ENCODE results near the gene VIL1.

VIL1 gene

GRCh38 chr2:218395090-218395444, 23.9 kb upstream of the VIL1 start:
- DNase-seq (ENCODE audit: low read depth) = no peak

- no peak for DNase-seq (ENCODE audit: low read depth)
Observed at GRCh38 chr2:218395456-218395825, 23.5 kb upstream of the VIL1 start.

DNA sequence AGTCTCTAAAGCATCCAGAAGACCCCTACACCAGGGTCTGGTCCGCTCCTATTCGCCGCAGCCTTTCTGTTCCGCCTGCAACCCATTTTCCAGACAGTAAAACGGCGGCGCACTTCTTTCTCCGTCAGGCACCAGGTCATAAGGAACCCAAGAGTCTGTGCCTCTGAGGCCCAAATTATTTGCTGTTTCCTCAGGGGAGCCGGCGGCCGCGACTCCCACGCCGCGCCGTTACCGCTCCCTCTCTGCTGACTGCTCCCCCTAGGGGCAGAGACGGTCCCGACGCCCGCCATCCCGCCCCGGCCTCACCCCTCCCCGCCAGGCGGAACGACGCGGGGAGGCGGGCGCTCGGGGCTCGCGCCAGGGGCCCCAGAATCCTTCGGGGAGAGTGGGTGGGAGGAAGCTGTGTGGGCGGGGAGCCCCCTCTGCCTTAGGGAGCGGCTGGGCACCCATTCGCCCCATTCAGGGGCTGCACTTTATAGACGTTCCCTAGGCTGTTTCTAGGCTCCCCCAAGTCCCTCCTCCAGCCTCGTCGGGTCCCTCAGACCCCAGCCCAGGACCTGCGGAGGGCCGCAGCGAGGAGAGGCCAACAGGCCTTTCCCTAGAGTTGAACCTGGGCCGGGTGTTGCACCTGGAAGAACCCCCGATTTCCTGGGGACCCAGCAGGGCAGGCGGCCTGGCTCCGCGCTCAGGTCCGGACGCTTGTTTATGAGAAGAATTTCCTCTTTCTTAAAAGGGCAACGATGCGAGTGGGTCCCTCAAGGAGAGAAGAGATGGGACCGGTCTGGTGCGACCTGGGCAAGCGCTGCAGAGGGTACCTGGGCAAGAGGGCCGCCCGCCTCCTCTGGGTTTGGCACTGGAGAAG, 22.9 kb upstream of the VIL1 start:
- peak; percentile 84 for DNase-seq (ENCODE audit: low read depth)

DNA sequence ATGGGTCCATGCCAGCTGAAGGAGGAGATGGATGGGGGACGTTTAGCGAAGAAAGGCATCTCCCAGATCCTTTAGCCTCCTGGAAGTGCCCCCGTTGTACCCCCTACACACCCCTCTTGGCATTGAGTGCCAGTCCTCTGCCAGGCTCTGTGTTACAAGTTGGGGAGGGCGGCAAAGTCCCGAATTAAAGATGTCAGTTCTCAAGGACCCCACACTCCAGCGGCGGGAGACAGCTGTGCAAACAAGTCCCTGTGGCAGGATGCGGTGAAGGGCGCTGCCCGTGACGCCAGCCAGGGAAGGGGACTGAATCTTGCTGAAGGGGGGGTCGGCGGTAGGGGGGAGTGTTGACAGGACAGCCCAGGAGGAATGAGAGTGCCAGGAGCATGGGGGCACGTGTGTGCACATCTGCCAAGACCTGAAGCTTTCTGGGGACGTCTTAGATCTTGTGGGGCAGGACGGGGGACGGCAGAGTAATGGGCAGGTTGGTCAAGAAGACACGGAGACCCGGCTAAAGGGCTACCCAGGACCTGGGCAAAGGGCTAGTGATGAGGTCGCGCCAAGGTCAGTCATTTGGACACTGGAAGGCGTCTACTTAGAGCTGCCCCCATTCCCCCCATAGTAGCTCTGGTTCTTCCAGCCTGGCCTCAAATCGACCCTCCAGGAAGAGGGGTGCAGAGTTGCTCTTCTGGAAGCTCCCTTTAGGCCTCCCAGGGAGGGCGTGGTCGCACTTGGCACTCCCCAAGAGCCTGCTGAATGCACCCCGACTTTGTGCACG, 22.0 kb upstream of the VIL1 start:
- no peak for DNase-seq (ENCODE audit: low read depth)

GRCh38 chr2:218397463-218397819, 21.5 kb upstream of the VIL1 start:
- DNase-seq (ENCODE audit: low read depth) = no peak

DNA sequence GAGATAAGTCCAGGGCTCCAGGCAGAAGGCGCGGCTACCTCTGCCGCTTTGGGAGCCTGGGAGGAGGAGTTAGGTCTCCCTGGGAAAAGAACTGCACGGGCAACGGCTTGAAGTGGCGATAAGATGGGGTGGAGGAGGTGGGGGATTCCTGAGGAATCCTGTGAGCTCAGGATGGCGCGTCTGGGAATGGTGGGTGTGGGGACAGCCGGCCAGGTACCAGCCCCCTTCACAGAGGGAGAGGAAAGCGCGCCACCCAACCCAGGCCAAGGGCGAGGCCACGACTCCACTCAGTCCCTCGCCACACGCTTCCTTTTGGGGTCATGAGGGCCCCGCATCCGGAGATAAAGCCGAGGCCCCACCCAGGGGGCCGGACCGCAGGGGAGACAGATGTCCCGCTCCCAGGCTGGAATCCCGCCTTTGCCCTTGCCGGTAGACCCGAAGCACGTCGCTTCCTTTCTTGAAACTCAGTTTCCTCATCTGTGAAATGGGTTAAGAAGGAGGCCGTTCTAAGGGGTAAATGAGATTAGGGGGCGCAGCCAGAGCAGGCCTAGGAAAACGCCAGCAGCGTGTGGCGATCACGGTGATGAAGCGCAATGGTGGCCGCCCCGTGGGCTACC, 21.0 kb upstream of the VIL1 start:
- peak; percentile 54 for DNase-seq (ENCODE audit: low read depth)

DNA sequence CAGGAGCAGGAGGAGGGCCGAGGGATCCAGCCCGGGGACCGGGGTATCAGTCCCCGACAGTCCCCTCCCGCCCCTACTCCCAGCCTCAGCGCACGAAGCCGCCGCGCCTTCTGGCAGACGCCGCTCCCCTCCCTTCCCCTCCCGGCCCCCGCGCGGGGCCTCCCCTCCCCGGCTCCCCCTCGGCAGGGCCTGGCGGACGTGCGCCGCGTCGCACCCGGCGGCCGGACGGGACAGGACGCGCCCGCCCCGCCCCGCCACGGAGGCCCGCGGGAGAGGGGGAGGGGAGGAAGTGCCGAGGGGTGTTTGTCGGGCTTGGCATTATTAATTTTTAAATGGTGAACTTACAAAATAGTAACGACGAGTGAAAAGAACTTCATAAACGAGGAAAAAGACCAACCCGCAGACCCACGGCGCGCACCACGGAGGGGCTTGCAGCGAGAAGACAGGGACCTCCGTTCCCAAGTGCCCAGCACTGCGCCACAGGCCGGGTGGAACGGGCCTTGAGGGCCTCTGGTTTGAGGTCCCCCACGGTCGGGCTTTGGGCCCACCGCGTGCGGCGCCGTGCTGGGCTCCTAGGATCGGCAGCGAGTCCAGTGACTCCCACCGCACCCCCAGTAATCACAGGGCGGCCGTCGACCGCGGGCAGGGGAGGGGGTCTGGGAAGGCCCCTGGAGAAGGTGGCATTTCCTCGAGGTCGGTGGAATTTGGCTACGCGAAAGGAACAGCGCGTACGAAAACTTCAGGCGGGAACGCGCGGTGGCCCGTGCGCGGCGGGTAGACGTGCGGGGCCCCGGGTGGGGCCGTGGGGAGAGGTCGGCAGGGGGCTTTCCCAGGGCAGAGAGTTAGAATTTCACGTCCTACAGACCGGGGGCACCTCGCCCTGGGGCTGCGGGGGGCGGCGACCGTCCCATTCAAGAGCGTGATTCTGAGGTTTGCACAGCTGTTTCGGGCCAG, 20.2 kb upstream of the VIL1 start:
- DNase-seq (ENCODE audit: low read depth) = peak; percentile 20

DNA sequence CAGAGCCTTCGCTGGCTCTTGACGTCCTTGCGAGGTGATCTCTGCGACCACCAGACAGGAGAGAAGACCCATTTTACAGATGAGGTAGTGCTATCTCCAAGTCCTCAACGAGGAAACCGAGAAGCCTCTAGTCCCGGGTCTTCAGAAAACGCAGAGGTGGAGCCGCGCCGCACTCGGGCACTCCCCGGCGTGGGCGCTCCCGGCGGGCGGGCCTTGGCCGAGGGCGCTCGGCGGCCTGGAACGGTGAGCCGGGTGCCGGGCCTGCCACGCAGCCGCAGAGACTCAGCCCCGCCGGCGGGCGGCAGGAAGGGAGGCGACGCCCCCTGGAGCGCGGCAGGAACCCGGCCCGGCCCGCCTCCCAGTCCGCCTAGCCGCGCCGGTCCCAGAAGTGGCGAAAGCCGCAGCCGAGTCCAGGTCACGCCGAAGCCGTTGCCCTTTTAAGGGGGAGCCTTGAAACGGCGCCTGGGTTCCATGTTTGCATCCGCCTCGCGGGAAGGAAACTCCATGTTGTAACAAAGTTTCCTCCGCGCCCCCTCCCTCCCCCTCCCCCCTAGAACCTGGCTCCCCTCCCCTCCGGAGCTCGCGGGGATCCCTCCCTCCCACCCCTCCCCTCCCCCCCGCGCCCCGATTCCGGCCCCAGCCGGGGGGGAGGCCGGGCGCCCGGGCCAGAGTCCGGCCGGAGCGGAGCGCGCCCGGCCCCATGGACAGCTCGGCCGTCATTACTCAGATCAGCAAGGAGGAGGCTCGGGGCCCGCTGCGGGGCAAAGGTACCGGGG, 19.3 kb upstream of the VIL1 start, which contains the start of gene CTDSP1:
Gene CTDSP1, plus strand, starts transcription at position 478 of the 776 bp plus-strand sequence. Its CDS starts 223 bp downstream, at position 701.
- peak; percentile 81 for DNase-seq (ENCODE audit: low read depth)

DNA sequence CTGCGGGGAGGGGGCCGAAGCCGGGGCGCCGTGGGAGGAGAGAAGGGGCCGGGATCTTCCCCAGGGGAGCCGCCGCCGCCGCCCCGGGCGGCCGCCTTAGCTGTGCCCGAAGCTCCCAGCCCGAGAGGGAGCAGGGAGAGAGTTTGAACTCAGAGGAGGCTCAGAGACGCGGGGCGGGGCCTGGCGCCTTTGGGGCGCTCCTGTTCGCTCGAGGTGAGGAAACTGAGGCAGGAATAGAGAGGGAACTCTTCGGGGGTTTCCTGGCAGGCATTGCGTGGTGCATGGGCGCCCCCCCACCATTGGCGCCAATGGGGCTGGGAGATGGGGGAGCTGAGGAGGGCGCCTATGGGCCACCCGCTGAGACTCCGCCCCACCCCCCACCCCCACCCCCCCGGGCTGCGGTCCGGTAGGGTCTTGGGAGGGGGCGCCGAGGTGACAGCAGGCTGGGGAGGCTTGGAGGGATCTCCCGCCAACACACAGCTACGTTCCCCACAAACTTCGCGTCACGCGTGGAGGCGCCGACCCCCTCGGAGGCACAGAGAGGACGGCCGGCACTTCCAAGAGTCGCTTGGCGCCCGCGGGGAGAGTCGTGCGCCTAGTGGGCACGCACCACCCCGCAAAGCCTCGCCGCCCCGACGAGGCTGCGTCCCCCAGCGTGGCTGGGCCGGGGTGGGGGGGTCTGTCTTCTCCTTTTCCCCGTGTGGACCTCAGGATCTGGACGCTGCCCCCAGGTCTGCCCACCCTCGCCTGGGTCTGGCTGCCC, 18.6 kb upstream of the VIL1 start:
- no peak for DNase-seq (ENCODE audit: low read depth)

DNA sequence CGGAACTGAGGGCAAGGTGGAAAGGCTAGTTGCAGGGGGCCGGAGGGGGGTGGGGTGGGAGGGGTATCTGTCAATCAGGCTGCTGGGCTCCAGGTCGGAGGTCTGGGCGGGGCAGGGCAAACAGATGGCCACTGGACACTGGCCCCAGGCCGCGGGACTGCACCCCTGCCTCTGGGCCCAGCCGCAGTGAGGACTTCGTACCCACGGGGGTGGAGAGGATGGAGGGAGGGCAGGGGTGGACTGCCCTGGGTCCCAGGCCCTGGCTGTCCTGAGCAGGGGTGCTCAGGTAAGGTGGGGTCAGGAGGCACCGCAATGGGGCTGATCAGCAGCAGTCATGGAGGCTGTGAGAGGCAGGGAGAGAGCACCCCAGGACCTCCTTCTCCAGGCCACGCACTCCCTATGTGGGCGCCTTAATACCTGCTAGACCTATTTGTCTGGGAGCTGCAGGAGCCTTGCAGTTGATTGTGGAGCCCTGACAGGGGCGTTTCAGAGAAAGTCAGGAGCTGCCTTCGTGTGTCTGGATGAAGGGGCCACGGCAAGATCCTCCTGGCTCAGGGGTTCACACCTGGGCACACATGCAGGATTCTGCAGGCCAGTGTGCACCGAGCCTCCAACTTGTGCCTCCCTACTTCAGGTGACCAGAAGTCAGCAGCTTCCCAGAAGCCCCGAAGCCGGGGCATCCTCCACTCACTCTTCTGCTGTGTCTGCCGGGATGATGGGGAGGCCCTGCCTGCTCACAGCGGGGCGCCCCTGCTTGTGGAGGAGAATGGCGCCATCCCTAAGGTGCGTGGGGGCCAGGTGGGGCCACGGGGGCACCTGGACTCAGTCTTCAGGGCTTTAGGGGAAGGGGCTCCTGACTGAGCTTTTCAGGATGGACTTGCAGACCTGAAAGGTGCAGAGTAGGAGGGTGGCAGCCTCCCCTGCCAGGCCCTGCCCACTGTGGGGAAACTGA, 17.7 kb upstream of the VIL1 start:
- no peak for DNase-seq (ENCODE audit: low read depth)

- DNase-seq (ENCODE audit: low read depth) = no peak
Observed at GRCh38 chr2:218401890-218402289, 17.0 kb upstream of the VIL1 start.

DNA sequence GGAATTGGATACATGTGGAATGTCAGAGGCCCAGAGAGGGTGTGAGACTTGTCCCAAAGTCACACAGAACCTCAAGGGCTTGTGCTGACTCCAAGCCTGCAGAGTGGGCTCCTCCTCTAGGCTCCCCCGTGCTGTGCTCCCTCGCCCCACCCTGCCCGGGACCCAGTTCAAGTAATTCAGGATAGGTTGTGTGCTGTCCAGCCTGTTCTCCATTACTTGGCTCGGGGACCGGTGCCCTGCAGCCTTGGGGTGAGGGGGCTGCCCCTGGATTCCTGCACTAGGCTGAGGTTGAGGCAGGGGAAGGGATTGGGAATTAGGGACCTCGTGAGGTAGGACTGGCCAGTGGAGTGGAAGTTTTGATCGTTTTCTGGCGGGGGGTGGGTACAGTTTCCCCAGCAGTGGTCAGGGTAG, 16.4 kb upstream of the VIL1 start:
- DNase-seq (ENCODE audit: low read depth) = no peak

DNA sequence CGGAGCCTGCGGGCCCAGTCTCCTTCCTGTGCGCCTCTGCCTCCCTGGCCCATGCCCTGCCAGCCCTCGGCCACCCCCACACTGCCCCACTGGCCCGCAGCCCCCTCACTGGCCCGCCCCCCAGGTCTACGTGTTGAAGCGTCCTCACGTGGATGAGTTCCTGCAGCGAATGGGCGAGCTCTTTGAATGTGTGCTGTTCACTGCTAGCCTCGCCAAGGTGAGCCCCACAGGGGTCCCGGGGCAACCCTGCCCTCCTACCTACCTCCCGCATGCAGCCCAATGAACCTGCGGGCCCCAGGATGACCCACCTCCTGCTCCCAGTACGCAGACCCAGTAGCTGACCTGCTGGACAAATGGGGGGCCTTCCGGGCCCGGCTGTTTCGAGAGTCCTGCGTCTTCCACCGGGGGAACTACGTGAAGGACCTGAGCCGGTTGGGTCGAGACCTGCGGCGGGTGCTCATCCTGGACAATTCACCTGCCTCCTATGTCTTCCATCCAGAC, 16.0 kb upstream of the VIL1 start:
- no peak for DNase-seq (ENCODE audit: low read depth)

- DNase-seq (ENCODE audit: low read depth) = no peak
Observed at GRCh38 chr2:218403810-218404209, 15.1 kb upstream of the VIL1 start.

DNA sequence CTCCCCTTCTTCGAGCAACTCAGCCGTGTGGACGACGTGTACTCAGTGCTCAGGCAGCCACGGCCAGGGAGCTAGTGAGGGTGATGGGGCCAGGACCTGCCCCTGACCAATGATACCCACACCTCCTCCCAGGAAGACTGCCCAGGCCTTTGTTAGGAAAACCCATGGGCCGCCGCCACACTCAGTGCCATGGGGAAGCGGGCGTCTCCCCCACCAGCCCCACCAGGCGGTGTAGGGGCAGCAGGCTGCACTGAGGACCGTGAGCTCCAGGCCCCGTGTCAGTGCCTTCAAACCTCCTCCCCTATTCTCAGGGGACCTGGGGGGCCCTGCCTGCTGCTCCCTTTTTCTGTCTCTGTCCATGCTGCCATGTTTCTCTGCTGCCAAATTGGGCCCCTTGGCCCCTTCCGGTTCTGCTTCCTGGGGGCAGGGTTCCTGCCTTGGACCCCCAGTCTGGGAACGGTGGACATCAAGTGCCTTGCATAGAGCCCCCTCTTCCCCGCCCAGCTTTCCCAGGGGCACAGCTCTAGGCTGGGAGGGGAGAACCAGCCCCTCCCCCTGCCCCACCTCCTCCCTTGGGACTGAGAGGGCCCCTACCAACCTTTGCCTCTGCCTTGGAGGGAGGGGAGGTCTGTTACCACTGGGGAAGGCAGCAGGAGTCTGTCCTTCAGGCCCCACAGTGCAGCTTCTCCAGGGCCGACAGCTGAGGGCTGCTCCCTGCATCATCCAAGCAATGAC, 14.4 kb upstream of the VIL1 start:
- DNase-seq (ENCODE audit: low read depth) = no peak

DNA sequence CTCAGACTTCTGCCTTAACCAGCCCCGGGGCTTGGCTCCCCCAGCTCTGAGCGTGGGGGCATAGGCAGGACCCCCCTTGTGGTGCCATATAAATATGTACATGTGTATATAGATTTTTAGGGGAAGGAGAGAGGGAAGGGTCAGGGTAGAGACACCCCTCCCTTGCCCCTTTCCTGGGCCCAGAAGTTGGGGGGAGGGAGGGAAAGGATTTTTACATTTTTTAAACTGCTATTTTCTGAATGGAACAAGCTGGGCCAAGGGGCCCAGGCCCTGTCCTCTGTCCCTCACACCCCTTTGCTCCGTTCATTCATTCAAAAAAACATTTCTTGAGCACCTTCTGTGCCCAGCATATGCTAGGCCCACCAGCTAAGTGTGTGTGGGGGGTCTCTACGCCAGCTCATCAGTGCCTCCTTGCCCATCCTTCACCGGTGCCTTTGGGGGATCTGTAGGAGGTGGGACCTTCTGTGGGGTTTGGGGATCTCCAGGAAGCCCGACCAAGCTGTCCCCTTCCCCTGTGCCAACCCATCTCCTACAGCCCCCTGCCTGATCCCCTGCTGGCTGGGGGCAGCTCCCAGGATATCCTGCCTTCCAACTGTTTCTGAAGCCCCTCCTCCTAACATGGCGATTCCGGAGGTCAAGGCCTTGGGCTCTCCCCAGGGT, 13.7 kb upstream of the VIL1 start:
- DNase-seq (ENCODE audit: low read depth) = no peak

DNA sequence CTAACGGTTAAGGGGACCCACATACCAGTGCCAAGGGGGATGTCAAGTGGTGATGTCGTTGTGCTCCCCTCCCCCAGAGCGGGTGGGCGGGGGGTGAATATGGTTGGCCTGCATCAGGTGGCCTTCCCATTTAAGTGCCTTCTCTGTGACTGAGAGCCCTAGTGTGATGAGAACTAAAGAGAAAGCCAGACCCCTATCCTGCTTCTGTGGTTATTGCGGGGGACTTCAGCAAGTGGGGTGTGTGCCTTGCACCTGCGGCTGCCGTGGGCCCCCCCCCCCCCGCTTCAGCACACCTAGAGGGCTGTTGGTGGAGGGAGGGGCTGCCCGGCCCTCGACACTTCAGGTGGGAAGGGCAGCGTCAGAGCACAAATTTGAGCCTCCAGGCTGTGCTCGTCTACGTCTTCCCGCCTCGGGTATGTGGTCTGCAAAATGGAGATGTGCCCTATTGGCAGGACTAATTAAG, 13.1 kb upstream of the VIL1 start:
- no peak for DNase-seq (ENCODE audit: low read depth)

All from GM04503 (cell line).